T-helper 17 cell (primary cell): ENCODE results near the gene GRIK2. TPM values are rescaled to one million over a fixed set of nuclear protein-coding genes. Genes with fewer than 3 reads are reported as not detected.
"Not testable (repeated sequence)": the region's sequence is repeated elsewhere in the genome, so short reads cannot be mapped to it uniquely, and the experiment has no call there.

Source experiments
- ATAC-seq: fragments of 150-1000 bp; cut with Tn5 transposase; 2 replicates; pipeline ENCODE4 v1.10.0; 2021; ENCODE audit warnings: mild to moderate bottlenecking, moderate library complexity
- DNase-seq, 3 donors: peaks; one replicate each; pipeline versions ENCODE4 v3.0.0 to v3.0.0-alpha.2; 2020 to 2021
- H3K9me3 ChIP-seq: one replicate; pipeline ENCODE4 v1.7.0; 2013; ENCODE audit warnings: low read length, mild to moderate bottlenecking; ENCODE audit not compliant: control insufficient read depth, poor library complexity, severe bottlenecking
- H3K27ac Mint-ChIP-seq: one replicate; pipeline ENCODE4 v1.8.0; 2022; ENCODE audit warnings: mild to moderate bottlenecking, moderate library complexity, mixed read lengths
- H3K27me3 Mint-ChIP-seq: one replicate; pipeline ENCODE4 v1.8.0; 2022; ENCODE audit warnings: mixed read lengths
- H3K36me3 Mint-ChIP-seq: one replicate; pipeline ENCODE4 v1.8.0; 2022; ENCODE audit warnings: low read depth, mixed read lengths
- H3K4me1 Mint-ChIP-seq: one replicate; pipeline ENCODE4 v1.8.0; 2022; ENCODE audit warnings: mild to moderate bottlenecking, mixed read lengths
- H3K4me3 Mint-ChIP-seq: one replicate; pipeline ENCODE4 v1.8.0; 2022; ENCODE audit warnings: mild to moderate bottlenecking, moderate library complexity, mixed read lengths
- total RNA-seq, 4 donors: library from RNA in 2 of 4; stranded (reverse) in 2 of 4; gene quantifications; one replicate each; pipeline ENCODE4 v1.2.3 and lab custom pipeline; 2022 to 2026

The GRIK2 gene
- total RNA-seq, 2 donors from 2014 or later, result not detected

GRCh38 chr6:101605874-101606273 is 212.4 kb downstream of the GRIK2 start:
- DNase-seq (no peak), ATAC-seq (no peak)
- Mint-ChIP-seq H3K27ac (no peak overlapping the region), H3K36me3 (no peaks in the 10 kb centered on the region), H3K4me1 (no peaks in the 10 kb centered on the region), H3K4me3 (no peak overlapping the region), H3K27me3 (no peaks in the 10 kb centered on the region)
- H3K9me3 ChIP-seq, result no peaks in the 10 kb centered on the region

- H3K4me3 Mint-ChIP-seq, result no peak overlapping the region
- no peaks in the 10 kb centered on the region for H3K9me3 ChIP-seq
- DNase-seq (no peak), ATAC-seq (no peak)
- H3K4me1 Mint-ChIP-seq, result no peaks in the 10 kb centered on the region
- no peaks in the 10 kb centered on the region for H3K27me3 Mint-ChIP-seq
- no peaks in the 10 kb centered on the region for H3K36me3 Mint-ChIP-seq
- H3K27ac Mint-ChIP-seq, result no peak overlapping the region
Measured at GRCh38 chr6:101607111-101607690, 213.7 kb downstream of the GRIK2 start.

GRCh38 chr6:101608703-101609102 is 215.2 kb downstream of the GRIK2 start:
- Mint-ChIP-seq H3K36me3 (no peaks in the 10 kb centered on the region), H3K4me1 (no peaks in the 10 kb centered on the region), H3K27ac (no peak overlapping the region), H3K27me3 (no peaks in the 10 kb centered on the region), H3K4me3 (no peak overlapping the region)
- H3K9me3 ChIP-seq, result no peaks in the 10 kb centered on the region
- ATAC-seq (no peak), DNase-seq (no peak)

GRCh38 chr6:101613556-101613955 is 220.0 kb downstream of the GRIK2 start:
- H3K36me3 Mint-ChIP-seq, result no peaks in the 10 kb centered on the region
- H3K27me3 Mint-ChIP-seq, result no peaks in the 10 kb centered on the region
- DNase-seq, result no peak
- H3K9me3 ChIP-seq, result no peaks in the 10 kb centered on the region
- ATAC-seq, result no peak
- no peaks in the 10 kb centered on the region for H3K4me1 Mint-ChIP-seq
- H3K4me3 Mint-ChIP-seq, result no peak overlapping the region
- no peak overlapping the region for H3K27ac Mint-ChIP-seq

- Mint-ChIP-seq H3K4me3 (no peak overlapping the region), H3K36me3 (no peaks in the 10 kb centered on the region), H3K4me1 (no peaks in the 10 kb centered on the region), H3K27ac (no peak overlapping the region), H3K27me3 (no peaks in the 10 kb centered on the region)
- DNase-seq (no peak), ATAC-seq (no peak)
- no peaks in the 10 kb centered on the region for H3K9me3 ChIP-seq
Measured at GRCh38 chr6:101614774-101615173, 221.3 kb downstream of the GRIK2 start.

- Mint-ChIP-seq H3K27me3 (no peaks in the 10 kb centered on the region), H3K4me3 (no peak overlapping the region), H3K4me1 (no peaks in the 10 kb centered on the region), H3K27ac (no peak overlapping the region), H3K36me3 (no peaks in the 10 kb centered on the region)
- H3K9me3 ChIP-seq, result no peaks in the 10 kb centered on the region
- DNase-seq (no peak), ATAC-seq (no peak)
Measured at GRCh38 chr6:101626269-101626668, 232.8 kb downstream of the GRIK2 start.

GRCh38 chr6:101630941-101631340 is 237.4 kb downstream of the GRIK2 start:
- H3K9me3 ChIP-seq, result no peaks in the 10 kb centered on the region
- Mint-ChIP-seq H3K27me3 (no peaks in the 10 kb centered on the region), H3K36me3 (no peaks in the 10 kb centered on the region), H3K4me3 (no peak overlapping the region), H3K27ac (no peak overlapping the region), H3K4me1 (no peaks in the 10 kb centered on the region)
- ATAC-seq (no peak), DNase-seq (no peak)

GRCh38 chr6:101633081-101633480 is 239.6 kb downstream of the GRIK2 start:
- H3K9me3 ChIP-seq, result no peaks in the 10 kb centered on the region
- no peak overlapping the region for H3K27ac Mint-ChIP-seq
- H3K4me3 Mint-ChIP-seq, result no peak overlapping the region
- no peak for ATAC-seq
- no peaks in the 10 kb centered on the region for H3K4me1 Mint-ChIP-seq
- no peak for DNase-seq
- no peaks in the 10 kb centered on the region for H3K36me3 Mint-ChIP-seq
- H3K27me3 Mint-ChIP-seq, result no peaks in the 10 kb centered on the region

GRCh38 chr6:101638865-101639264 is 245.4 kb downstream of the GRIK2 start:
- not testable (repeated sequence) for ATAC-seq, H3K27me3 Mint-ChIP-seq, H3K36me3 Mint-ChIP-seq, H3K9me3 ChIP-seq, H3K27ac Mint-ChIP-seq, H3K4me3 Mint-ChIP-seq, H3K4me1 Mint-ChIP-seq, DNase-seq

- Mint-ChIP-seq H3K4me3 (no peak overlapping the region), H3K27ac (no peak overlapping the region), H3K4me1 (no peaks in the 10 kb centered on the region), H3K36me3 (no peaks in the 10 kb centered on the region), H3K27me3 (no peaks in the 10 kb centered on the region)
- ATAC-seq (no peak), DNase-seq (no peak)
- H3K9me3 ChIP-seq, result no peaks in the 10 kb centered on the region
Measured at GRCh38 chr6:101640131-101640530, 246.6 kb downstream of the GRIK2 start.

GRCh38 chr6:101645770-101646169 is 252.3 kb downstream of the GRIK2 start:
- ATAC-seq (no peak), DNase-seq (no peak)
- Mint-ChIP-seq H3K27me3 (no peaks in the 10 kb centered on the region), H3K4me3 (no peak overlapping the region), H3K36me3 (no peaks in the 10 kb centered on the region), H3K27ac (no peak overlapping the region), H3K4me1 (no peaks in the 10 kb centered on the region)
- H3K9me3 ChIP-seq, result no peaks in the 10 kb centered on the region

GRCh38 chr6:101650402-101651100 is 257.0 kb downstream of the GRIK2 start:
- no peak for DNase-seq
- no peak overlapping the region for H3K27ac Mint-ChIP-seq
- no peak for ATAC-seq
- H3K4me3 Mint-ChIP-seq, result no peak overlapping the region
- H3K9me3 ChIP-seq, result no peaks in the 10 kb centered on the region
- no peaks in the 10 kb centered on the region for H3K4me1 Mint-ChIP-seq
- H3K27me3 Mint-ChIP-seq, result no peaks in the 10 kb centered on the region
- no peaks in the 10 kb centered on the region for H3K36me3 Mint-ChIP-seq

GRCh38 chr6:101652079-101652478 is 258.6 kb downstream of the GRIK2 start:
- Mint-ChIP-seq H3K27ac (no peak overlapping the region), H3K4me3 (no peak overlapping the region), H3K4me1 (no peaks in the 10 kb centered on the region), H3K27me3 (no peaks in the 10 kb centered on the region), H3K36me3 (no peaks in the 10 kb centered on the region)
- no peaks in the 10 kb centered on the region for H3K9me3 ChIP-seq
- DNase-seq (no peak), ATAC-seq (no peak)

- no peaks in the 10 kb centered on the region for H3K4me1 Mint-ChIP-seq
- no peaks in the 10 kb centered on the region for H3K27me3 Mint-ChIP-seq
- ATAC-seq, result no peak
Measured at GRCh38 chr6:101655109-101655508, 261.6 kb downstream of the GRIK2 start.

More at GRCh38 chr6:101655109-101655508, 261.6 kb downstream of the GRIK2 start:
- H3K9me3 ChIP-seq, result no peaks in the 10 kb centered on the region
- no peak overlapping the region for H3K27ac Mint-ChIP-seq
- no peak for DNase-seq
- H3K4me3 Mint-ChIP-seq, result no peak overlapping the region
- H3K36me3 Mint-ChIP-seq, result no peaks in the 10 kb centered on the region
